Measurements from ENCODE around the gene ADRA2C. TPM values are rescaled to one million over a fixed set of nuclear protein-coding genes. Genes with fewer than 3 reads are reported as not detected.

ADRA2C gene
- total RNA-seq, 1 experiment from 2014 or later: 23.5 TPM

DNA sequence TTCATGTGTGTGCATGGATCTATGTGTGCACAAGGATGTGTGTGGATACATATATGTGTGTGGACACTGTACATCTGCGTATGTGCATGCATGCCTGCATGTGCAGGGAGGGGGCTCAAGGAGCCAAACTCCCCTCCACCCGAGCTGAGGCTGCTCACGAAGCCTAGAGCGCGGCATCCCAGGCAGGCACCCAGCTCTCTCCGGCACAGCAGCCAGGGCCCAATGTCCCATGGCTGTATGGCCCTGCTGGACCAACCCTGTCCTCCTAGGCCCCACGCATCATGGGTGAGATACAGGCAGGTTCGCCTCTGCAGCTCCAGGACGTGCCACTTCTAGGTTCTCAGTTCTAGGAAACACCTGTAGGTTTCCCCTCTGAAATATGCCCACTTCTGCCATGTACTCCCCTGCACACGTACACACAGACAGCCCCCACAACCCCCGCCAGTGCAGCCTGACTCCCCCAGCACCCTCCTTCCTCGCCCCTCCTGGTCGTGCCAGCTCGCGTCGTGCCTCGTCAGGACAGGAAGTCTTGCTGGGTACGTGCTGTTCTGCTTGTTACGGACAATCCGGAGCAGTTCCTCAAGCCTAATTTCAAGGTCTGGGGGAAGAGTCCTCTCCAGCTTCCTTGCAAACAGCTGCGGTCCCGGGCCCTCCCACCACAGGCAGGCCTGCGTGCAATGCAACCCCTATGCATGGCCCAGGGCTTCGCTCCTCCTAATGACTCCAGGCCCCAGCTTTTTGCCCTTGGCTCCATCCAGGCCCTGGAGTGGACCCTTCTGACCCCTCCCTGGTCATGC lies 3.2 kb upstream of the ADRA2C start:
- ChIA-PET CTCF (interaction anchor here (1.1 kb wide), 1 partner anchor 117 kb away, joined by 4 read pairs; no protein-coding TSS in a partner anchor), POLR2A (no interaction called here)
- no peak overlapping the region for H3K4me3 ChIP-seq (ENCODE audit: low read depth in 2 of 2, low read length in 2 of 2)
- TF ChIP-seq, protein P1, sequence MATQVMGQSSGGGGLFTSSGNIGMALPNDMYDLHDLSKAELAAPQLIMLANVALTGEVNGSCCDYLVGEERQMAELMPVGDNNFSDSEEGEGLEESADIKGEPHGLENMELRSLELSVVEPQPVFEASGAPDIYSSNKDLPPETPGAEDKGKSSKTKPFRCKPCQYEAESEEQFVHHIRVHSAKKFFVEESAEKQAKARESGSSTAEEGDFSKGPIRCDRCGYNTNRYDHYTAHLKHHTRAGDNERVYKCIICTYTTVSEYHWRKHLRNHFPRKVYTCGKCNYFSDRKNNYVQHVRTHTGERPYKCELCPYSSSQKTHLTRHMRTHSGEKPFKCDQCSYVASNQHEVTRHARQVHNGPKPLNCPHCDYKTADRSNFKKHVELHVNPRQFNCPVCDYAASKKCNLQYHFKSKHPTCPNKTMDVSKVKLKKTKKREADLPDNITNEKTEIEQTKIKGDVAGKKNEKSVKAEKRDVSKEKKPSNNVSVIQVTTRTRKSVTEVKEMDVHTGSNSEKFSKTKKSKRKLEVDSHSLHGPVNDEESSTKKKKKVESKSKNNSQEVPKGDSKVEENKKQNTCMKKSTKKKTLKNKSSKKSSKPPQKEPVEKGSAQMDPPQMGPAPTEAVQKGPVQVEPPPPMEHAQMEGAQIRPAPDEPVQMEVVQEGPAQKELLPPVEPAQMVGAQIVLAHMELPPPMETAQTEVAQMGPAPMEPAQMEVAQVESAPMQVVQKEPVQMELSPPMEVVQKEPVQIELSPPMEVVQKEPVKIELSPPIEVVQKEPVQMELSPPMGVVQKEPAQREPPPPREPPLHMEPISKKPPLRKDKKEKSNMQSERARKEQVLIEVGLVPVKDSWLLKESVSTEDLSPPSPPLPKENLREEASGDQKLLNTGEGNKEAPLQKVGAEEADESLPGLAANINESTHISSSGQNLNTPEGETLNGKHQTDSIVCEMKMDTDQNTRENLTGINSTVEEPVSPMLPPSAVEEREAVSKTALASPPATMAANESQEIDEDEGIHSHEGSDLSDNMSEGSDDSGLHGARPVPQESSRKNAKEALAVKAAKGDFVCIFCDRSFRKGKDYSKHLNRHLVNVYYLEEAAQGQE (IDR thresholded peaks at IDR 0.05; ENCODE audit: insufficient read depth in 1 of 2, low read depth in 2 of 2, low read length in 1 of 2): no peak
- no peak for TF ChIP-seq POLR2AphosphoS5 (IDR thresholded peaks at IDR 0.05; ENCODE audit: low read depth, low read length)
- TF ChIP-seq, protein P2, sequence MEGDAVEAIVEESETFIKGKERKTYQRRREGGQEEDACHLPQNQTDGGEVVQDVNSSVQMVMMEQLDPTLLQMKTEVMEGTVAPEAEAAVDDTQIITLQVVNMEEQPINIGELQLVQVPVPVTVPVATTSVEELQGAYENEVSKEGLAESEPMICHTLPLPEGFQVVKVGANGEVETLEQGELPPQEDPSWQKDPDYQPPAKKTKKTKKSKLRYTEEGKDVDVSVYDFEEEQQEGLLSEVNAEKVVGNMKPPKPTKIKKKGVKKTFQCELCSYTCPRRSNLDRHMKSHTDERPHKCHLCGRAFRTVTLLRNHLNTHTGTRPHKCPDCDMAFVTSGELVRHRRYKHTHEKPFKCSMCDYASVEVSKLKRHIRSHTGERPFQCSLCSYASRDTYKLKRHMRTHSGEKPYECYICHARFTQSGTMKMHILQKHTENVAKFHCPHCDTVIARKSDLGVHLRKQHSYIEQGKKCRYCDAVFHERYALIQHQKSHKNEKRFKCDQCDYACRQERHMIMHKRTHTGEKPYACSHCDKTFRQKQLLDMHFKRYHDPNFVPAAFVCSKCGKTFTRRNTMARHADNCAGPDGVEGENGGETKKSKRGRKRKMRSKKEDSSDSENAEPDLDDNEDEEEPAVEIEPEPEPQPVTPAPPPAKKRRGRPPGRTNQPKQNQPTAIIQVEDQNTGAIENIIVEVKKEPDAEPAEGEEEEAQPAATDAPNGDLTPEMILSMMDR (IDR thresholded peaks at IDR 0.05): no peak
- intact Hi-C loops (cut with micrococcal nuclease; ENCODE audit: unreplicated experiment): no loop called here
- DNase-seq (ENCODE audit: low read depth, low spot score): no peak
- in situ Hi-C loops (cut with HindIII; ENCODE audit: low pct_unique_long_range_greater_than_20kb, low sequenced_read_pairs): no loop called here
- no peak overlapping the region for H3K27ac ChIP-seq (ENCODE audit: low read length)
- ATAC-seq: no peak
- H3K9me3 ChIP-seq (ENCODE audit: control insufficient read depth, insufficient read depth, low read depth, low read length): no peaks in the 10 kb centered on the region
- no peaks in the 10 kb centered on the region; the same call in 1 of the 2 replicates for H3K4me1 ChIP-seq (ENCODE audit: control insufficient read depth, insufficient read depth, low read length)
- no peaks in the 10 kb centered on the region for H3K36me3 ChIP-seq (ENCODE audit: control insufficient read depth, insufficient read depth, low read length)
- H3K27me3 ChIP-seq (ENCODE audit: control insufficient read depth, insufficient read depth, low read length): no peaks in the 10 kb centered on the region
- BruUV-seq (replicated peaks): no TSS peak

DNA sequence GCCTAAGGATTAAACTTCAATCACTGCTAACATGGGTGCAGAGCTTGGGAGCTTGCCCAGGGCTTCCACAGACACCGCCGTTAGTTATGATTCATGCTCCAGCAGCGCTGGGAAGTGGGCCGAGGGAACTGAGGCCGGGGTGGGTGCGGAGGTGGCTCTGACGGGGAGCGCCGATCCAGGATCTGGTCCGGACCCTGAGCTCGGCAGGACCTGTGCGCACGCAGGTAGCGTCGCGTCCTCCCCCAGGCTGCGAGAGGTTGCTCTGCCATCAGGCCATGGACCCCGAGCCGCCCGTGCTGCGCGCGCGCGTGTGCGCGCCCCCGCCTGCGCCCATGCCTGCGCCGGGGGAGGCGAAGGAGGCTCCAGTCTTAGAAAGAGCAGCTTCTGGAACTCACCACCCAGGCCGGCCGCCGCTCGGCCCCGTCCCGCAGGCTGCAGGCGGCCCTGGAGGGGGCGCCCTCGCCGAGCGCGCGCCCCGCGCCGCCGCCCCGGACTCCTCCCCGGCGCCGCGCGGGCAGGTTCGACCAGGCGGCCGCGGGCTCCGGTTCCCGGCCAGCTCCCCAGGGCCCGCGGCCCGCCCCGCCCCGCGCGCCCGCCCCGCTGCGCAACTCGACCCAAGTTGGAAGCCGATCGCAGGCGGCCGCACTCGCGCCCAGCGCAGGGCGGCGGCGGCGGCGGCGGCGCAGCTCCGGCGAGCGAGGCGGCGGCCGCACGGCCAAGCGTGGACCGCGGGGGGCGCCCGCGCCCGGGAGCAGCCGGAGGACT lies 732 bp upstream of the ADRA2C start:
- H3K27ac ChIP-seq (ENCODE audit: low read length): no peak overlapping the region
- DNase-seq (ENCODE audit: low read depth, low spot score): no peak

More for the DNA sequence above, 732 bp upstream of the ADRA2C start:
- H3K36me3 ChIP-seq (ENCODE audit: control insufficient read depth, insufficient read depth, low read length): no peaks in the 10 kb centered on the region
- peak; percentile 89 for ATAC-seq
- peaks cover 10% of the 10 kb centered on the region for H3K4me1 ChIP-seq (ENCODE audit: control insufficient read depth, insufficient read depth, low read length)
- TF ChIP-seq SIN3A (IDR thresholded peaks at IDR 0.05; ENCODE audit: borderline replicate concordance, insufficient read depth, low read depth, low read length): no peak
- TF ChIP-seq, protein P2 (IDR thresholded peaks at IDR 0.05): peak; percentile 74; the same call in 1 of the 2 replicates
- BruUV-seq (replicated peaks): no TSS peak
- in situ Hi-C loops (cut with HindIII; ENCODE audit: low pct_unique_long_range_greater_than_20kb, low sequenced_read_pairs): no loop called here
- POLR2A ChIA-PET: no interaction called here
- CTCF ChIA-PET: interaction anchor here (0.7 to 0.8 kb wide), 2 partner anchors 17 to 18 kb away, joined by 3 to 6 read pairs; no protein-coding TSS in a partner anchor
- H3K9me3 ChIP-seq (ENCODE audit: control insufficient read depth, insufficient read depth, low read depth, low read length): no peaks in the 10 kb centered on the region
- no peaks in the 10 kb centered on the region for H3K27me3 ChIP-seq (ENCODE audit: control insufficient read depth, insufficient read depth, low read length)
- H3K4me3 ChIP-seq (ENCODE audit: low read depth in 2 of 2, low read length in 2 of 2): peak overlapping the region; percentile 29 to 39
- intact Hi-C loops (cut with micrococcal nuclease; ENCODE audit: unreplicated experiment): no loop called here

Data from Panc1 (cell line).